Kidney glomerular epithelial cell (primary cell): ENCODE results near the gene FOXP1.

Experiments
- DNase-seq: peaks from one replicate; lab custom pipeline; 2025; lab: John Stamatoyannopoulos, UW

Gene FOXP1

GRCh38 chr3:71505767-71506350, 77.7 kb downstream of the FOXP1 start:
- DNase-seq: no peak

GRCh38 chr3:71504250-71505036, 79.1 kb downstream of the FOXP1 start:
- DNase-seq: peak; percentile 96

- peak; percentile 50 for DNase-seq
These were observed 79.8 kb downstream of the FOXP1 start for GRCh38 chr3:71503525-71504249.

GRCh38 chr3:71502066-71502625, 81.4 kb downstream of the FOXP1 start:
- no peak for DNase-seq

GRCh38 chr3:71500696-71501095, 82.8 kb downstream of the FOXP1 start:
- no peak for DNase-seq

GRCh38 chr3:71499227-71499876, 84.2 kb downstream of the FOXP1 start:
- no peak for DNase-seq

GRCh38 chr3:71498543-71498942, 85.0 kb downstream of the FOXP1 start:
- no peak for DNase-seq

- DNase-seq: no peak
These were observed 85.5 kb downstream of the FOXP1 start for GRCh38 chr3:71497971-71498444.

GRCh38 chr3:71497367-71497897, 86.1 kb downstream of the FOXP1 start:
- no peak for DNase-seq

GRCh38 chr3:71495708-71496472, 87.6 kb downstream of the FOXP1 start:
- DNase-seq: peak; percentile 94

- no peak for DNase-seq
These were observed 89.3 kb downstream of the FOXP1 start for GRCh38 chr3:71494212-71494611.

- no peak for DNase-seq
These were observed 90.4 kb downstream of the FOXP1 start for GRCh38 chr3:71492974-71493771.

- no peak for DNase-seq
These were observed 91.0 kb downstream of the FOXP1 start for GRCh38 chr3:71492566-71492965.

GRCh38 chr3:71491154-71491752, 92.3 kb downstream of the FOXP1 start:
- DNase-seq: no peak

- DNase-seq: no peak
These were observed 92.8 kb downstream of the FOXP1 start for GRCh38 chr3:71490692-71491091.

GRCh38 chr3:71489315-71489761, 94.2 kb downstream of the FOXP1 start:
- no peak for DNase-seq

GRCh38 chr3:71488882-71489281, 94.6 kb downstream of the FOXP1 start:
- DNase-seq: no peak

GRCh38 chr3:71488391-71488809, 95.1 kb downstream of the FOXP1 start:
- DNase-seq: no peak

- DNase-seq: no peak
These were observed 96.1 kb downstream of the FOXP1 start for GRCh38 chr3:71487418-71487817.

- DNase-seq: no peak
These were observed 96.7 kb downstream of the FOXP1 start for GRCh38 chr3:71486831-71487230.
